Omental fat pad (tissue), 4 donors: Measurements from ENCODE around the gene RABAC1. TPM values are rescaled to one million over a fixed set of nuclear protein-coding genes. Genes with fewer than 3 reads are reported as not detected.

Experiments
- ATAC-seq: fragments of 150-250 bp; one replicate; pipeline ENCODE4 v1.9.1; 2016; ENCODE audit warnings: mild to moderate bottlenecking, moderate library complexity; ENCODE audit not compliant: low FRiP score
- DNase-seq: peaks from one replicate; pipeline ENCODE4 v3.0.0-alpha.2; 2019; ENCODE audit warnings: low spot score
- total RNA-seq, 4 donors: library from RNA; depleted of rRNA; stranded (reverse); fragments of >200 nt; gene quantifications; one replicate each; pipeline ENCODE4 v1.1.0, GENCODE V29; 2016
- TF ChIP-seq, protein P1 (sequence below), 3 donors: fragments of 450-650 bp; IDR thresholded peaks; one replicate each; pipeline ENCODE4 v1.5.1; 2016 to 2017; ENCODE audit warnings: antibody characterized with exemption in 3 of 3, mild to moderate bottlenecking in 3 of 3, moderate library complexity in 2 of 3

The RABAC1 gene
- total RNA-seq, 4 donors from 2014 or later = 132 to 192 (median 167) TPM

DNA sequence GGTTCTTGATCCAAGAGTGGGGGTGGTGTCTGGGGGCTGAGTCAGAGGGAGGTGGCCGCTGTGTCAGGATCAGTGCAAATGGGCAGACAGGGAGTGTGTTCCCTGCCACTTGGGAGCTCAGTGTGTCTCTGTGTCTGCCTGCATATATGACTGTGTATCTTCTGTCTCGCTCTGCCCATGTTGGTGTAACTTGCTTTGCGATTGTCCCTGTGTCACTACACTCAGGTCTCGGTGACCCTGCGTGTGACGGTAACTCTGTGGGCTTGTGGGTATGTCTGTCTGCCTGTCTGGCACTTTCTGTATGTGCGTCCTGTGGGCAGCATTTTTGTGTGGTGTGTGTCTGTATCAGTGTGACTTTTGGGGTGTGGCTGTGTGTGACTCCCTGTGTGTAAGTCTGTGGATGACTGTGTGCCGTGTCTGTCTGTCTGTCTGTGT lies 22.7 kb downstream of the RABAC1 start:
- no peak for ATAC-seq
- no peak for DNase-seq
- TF ChIP-seq, protein P1, sequence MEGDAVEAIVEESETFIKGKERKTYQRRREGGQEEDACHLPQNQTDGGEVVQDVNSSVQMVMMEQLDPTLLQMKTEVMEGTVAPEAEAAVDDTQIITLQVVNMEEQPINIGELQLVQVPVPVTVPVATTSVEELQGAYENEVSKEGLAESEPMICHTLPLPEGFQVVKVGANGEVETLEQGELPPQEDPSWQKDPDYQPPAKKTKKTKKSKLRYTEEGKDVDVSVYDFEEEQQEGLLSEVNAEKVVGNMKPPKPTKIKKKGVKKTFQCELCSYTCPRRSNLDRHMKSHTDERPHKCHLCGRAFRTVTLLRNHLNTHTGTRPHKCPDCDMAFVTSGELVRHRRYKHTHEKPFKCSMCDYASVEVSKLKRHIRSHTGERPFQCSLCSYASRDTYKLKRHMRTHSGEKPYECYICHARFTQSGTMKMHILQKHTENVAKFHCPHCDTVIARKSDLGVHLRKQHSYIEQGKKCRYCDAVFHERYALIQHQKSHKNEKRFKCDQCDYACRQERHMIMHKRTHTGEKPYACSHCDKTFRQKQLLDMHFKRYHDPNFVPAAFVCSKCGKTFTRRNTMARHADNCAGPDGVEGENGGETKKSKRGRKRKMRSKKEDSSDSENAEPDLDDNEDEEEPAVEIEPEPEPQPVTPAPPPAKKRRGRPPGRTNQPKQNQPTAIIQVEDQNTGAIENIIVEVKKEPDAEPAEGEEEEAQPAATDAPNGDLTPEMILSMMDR (IDR thresholded peaks at IDR 0.05) = no peak

DNA sequence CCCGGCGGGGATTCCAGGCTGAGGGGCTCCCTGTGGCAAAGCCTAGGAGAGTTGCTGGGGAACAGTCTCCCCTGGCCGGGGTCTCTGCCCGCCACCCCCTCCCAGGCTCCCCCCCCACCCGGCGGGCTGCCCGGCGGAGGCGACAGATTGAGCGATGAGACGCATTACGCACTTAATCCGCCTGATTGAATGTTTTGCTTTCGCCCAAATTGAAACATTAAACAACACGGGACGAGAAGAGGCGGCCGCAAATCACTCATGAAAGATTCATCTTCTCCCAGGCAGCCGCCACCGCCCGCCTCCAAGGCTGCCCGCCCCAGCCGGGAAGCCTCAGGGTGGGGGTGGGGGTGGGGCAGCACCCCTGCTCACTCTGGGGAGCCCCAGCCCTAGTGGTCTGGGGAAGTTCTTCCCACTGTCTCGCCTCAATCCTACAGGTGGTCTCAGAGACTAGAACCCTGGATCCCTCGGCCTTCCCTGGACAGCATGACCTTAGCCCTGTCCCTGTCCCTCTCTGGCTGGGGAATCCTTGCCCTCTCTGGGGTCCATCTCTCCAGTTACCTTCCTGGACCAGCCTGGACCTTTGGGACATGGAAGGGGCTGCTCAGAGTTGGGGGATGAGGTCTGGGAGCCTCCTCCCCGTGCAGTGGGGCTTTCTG lies 23.2 kb downstream of the RABAC1 start:
- ATAC-seq (no peak), DNase-seq (no peak)
- TF ChIP-seq, protein P1 (IDR thresholded peaks at IDR 0.05) = no peak

DNA sequence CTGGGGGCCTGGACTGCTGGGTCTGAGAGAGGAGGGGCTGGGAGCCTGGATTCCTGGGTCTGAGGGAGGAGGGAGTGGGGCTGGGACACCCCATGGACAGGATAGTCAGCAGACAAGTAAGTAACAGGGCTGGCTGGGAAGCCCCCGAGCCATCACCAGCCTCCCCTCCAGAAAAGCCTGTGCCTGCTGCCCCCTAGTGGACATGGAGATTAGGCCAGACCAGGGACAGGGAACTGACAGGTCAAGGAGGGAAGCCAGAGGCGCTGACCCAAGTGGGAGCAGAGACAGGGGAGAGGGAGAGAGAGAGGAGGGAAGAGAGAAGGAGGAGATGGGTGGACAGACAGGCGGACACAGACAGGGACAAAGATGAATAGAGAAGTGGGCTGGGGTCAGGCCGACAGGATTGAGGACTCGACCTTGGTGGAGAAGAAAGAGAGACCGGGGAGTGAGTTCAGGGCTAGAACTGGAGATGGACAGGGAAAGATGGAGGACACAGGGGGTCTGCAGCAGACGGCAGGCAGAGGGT lies 24.2 kb downstream of the RABAC1 start:
- peak; percentile 64 for DNase-seq
- no peak for ATAC-seq
- TF ChIP-seq, protein P1 (IDR thresholded peaks at IDR 0.05) = peak in 1 of 3 donors; percentile 26

DNA sequence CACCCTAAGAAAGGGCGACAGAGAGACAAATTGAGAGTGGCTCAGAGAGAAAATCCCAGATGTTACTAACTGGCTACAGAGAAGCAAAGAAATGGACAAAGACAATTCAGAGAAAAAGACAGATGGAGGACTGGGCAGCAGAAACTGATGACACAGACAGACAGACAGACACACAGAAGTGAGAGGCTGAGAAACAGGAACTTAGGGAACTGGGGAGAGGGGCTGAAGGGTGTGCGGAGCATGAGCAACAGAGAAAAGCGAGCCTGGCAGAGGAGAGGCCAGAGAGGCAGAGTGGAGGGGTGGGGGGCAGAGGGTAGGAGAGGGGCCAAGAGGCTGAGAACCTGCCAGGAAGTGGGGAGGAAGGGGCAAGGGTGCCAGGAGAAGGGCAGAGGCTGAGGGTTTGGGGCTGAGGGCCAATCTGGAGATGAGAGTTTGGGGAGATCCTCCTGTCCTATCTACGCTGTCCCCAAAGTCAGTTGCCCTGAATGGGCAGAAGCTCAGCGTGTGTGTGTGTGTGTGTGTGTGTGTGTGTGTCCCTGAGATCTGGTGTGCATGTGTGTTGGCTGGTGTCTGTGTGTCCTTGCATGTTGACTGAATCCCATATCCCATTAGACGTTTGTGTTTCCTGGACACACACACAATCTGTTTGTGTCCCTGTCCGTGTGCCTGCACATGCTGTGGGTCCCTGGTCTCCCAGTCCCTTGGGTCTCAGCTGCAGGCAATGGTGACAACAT lies 25.3 kb downstream of the RABAC1 start:
- ATAC-seq (no peak), DNase-seq (no peak)
- TF ChIP-seq, protein P1 (IDR thresholded peaks at IDR 0.05) = no peak

DNA sequence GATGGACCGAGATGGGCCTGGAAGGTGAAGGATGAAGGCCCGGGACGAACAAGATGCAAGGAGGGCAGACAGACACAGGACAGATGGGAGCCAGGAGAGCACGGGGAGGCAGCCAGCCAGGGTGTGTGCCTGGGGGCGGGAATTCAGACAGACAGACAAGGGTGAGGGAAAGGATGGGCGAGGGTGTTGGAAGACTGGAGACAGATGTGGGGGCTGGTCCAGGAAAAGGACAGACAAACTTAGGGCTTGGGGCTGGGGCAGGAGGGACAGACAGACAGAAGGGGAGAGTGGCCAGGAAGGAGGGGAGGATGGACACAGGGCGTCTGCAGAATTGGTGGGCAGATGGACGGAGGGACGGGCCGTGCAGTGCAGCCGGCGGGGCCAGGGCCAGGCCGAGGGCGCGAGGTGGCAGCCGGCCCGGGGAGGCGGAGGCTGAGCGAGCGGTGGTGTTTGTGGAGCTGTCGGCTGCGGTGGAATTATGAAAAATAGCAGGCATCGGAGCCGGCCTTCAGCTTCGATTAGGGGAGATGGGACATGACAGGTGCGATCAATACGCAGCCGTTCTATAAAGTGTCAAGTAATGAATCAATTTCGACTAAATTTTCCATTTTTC lies 26.3 kb downstream of the RABAC1 start:
- TF ChIP-seq, protein P1 (IDR thresholded peaks at IDR 0.05) = no peak
- no peak for ATAC-seq
- DNase-seq = no peak

DNA sequence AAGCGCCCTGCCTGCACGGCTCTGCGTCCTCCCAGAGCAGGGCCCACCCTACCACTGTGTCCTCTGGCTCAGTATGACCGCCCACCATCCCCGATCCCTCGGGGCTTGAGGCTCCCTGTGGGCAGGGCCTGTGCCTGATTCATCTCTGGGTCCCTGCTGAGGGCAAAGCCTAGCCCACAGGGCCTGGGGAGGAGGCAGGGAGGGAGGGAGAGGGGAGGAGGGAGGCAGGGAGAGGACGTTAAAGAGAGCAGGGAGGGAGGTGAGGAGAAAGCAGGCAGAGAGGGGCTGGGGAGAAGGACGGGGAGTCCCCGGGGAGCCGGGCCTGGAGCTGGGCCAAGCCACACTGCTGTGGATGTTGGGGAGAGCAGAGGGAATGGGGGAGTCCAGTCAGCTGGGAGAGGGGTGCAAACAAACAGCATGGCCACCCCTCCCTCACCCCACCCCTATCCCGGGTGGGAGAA lies 26.8 kb downstream of the RABAC1 start:
- DNase-seq (no peak), ATAC-seq (no peak)
- TF ChIP-seq, protein P1 (IDR thresholded peaks at IDR 0.05) = no peak
